HG02840 (cell line): ENCODE data around the gene SYCN.
"Not testable (repeated sequence)": the region's sequence is repeated elsewhere in the genome, so short reads cannot be mapped to it uniquely, and the experiment has no call there.

Source experiments
- ATAC-seq: cut with Tn5 transposase; IDR thresholded peaks from one replicate; pipeline ENCODE4 v1.9.1; 2021; ENCODE audit warnings: mild to moderate bottlenecking, moderate library complexity, moderate number of reproducible peaks; ENCODE audit not compliant: unreplicated experiment, low FRiP score

The SYCN gene

GRCh38 chr19:39203372-39204341, at the start of gene SYCN:
SYCN (minus strand) TSS chr19:39204263; CDS start chr19:39204254, 9 bp downstream.
- ATAC-seq, result no peak

- ATAC-seq, result no peak
These were observed 49.5 kb upstream of the SYCN start for GRCh38 chr19:39253374-39254149.

GRCh38 chr19:39252458-39252857, 48.4 kb upstream of the SYCN start:
- no peak for ATAC-seq

- no peak for ATAC-seq
These were observed 47.8 kb upstream of the SYCN start for GRCh38 chr19:39251846-39252245.

- ATAC-seq, result no peak
These were observed 47.0 kb upstream of the SYCN start for GRCh38 chr19:39251081-39251480.

- ATAC-seq, result no peak
These were observed 44.7 kb upstream of the SYCN start, which contains the start of gene IFNL4 for GRCh38 chr19:39248806-39249205. IFNL4 (minus strand) TSS chr19:39248856.

DNA sequence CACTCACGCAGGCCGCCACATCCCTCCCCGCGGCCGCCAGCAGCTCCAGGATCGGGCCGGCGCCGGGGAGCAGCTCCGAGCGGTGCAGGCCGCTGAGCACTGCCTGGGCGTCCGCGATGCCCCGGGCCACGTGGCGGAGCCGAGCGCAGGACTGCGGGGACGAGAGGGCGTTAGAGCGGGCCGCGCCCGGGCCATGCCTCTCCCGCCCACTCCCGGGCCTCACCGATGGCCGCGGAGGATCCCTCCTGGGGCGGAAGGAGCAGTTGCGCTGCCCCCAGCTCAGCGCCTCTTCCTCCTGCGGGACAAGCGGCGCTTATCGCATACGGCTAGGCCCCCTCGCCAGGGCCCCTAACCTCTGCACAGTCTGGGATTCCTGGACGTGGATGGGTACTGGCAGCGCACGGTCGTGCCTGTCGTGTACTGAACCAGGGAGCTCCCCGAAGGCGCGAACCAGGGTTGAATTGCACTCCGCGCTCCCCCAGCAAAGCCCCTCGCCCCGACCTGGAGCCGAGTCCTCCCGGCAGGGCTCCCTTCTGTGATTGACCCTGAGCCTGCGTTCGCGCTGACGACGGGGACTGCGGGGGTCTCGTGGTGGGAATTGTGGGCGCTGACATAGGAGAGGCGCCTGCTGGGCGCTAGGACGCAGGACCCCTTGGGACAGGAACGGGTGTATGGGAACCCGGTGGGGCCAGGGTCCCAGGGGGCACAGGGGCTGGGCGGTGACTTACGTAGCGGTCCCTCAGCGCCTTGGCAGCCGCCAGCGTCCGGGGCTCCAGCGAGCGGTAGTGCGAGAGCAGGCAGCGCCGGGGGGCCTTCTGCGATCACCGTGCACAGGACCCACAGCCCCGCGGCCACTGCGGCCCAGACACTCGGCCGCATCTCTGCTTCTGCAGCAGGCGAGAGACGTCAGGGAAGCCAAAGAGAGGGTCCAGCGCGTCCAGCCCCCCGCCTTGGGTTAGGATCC, 43.9 kb upstream of the SYCN start:
- no peak for ATAC-seq

DNA sequence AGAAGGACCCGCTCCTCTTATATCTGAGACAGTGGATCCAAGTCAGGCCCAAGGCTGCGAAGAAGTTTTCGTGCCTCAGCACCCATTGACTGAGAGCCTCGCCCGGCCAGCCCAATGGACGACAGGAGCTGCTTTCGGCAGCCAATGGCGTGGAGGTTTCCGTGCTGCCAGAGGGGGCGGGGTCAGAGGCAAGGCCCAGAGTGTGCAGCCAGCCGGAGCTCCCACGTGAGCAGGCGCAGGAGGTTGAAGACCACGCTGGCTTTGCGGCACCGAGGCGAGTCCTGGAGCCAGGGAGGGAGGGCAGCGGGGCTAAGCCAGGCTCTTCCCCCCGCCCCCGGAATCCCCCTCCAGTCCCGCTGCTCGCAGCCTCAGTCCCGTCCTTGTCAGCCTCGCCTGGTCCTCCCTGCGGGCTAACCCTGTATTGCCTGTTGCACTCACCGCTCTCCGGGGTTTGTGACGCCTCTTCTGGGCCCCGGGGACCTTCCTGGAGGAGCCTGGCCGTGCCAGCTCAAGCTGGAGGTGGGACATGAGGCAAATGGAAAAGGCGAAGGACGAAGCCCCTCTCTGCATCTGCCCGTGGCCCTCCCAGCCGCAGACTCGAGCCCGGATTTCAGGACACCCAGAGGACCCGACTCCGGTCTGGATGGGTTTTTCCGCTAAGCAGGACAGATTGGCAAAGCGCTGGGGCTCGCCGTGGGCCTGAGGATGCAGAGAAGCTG, 43.0 kb upstream of the SYCN start:
- ATAC-seq, result no peak

DNA sequence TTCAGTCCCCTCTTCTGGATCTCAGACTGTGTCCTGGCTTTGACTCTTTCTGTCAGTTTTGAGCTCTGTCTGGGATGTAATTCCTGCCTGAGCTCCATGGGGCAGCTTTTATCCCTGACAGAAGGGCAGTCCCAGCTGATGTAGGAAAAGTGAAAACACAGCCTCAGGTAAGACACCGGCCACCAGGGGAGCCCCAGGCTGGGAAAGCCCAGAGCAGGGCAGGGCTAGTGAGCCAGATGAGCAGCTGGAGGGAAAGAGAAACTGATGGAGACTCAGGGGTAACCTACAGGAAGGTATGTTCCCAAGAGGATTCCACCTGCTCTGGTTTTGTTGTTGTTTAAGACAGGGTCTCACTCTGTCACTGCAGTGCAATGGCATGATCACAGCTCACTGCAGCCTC, 41.1 kb upstream of the SYCN start:
- not testable (repeated sequence) for ATAC-seq

DNA sequence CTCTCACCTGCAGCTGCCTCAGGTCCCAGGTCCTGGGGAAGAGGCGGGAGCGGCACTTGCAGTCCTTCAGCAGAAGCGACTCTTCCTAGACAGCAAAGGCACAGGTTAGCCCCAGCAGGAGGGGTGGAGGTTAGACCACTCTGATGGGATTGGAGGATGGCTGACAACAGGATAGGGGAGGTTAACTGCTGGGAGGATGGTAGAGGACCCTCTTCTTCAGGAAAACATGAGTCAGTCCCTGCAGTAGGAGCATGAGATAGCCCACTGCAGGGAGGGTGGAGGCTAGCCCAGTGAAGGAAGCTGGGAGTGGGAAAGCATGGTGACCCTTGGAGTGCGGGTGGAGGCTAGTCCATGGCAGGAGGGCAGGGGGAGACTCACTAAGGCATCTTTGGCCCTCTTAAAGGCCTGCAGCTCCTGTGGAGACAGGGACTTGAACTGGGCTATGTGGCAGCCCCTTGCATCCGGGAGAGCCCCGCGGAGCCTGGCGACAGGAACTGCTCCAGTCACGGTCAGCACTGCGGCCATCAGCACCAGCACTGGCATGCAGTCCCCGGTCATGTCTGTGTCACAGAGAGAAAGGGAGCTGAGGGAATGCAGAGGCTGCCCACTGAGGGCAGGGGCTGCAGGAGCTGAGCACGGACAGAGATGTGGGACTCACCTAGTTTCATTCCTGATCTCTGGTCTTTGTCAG, 40.5 kb upstream of the SYCN start, which contains the start of gene IFNL3:
IFNL3 (minus strand) TSS at position 597 of the 691 bp plus-strand sequence; CDS start at position 558, 39 bp downstream.
- not testable (repeated sequence) for ATAC-seq

GRCh38 chr19:39243741-39244140, 39.7 kb upstream of the SYCN start:
- ATAC-seq, result not testable (repeated sequence)

DNA sequence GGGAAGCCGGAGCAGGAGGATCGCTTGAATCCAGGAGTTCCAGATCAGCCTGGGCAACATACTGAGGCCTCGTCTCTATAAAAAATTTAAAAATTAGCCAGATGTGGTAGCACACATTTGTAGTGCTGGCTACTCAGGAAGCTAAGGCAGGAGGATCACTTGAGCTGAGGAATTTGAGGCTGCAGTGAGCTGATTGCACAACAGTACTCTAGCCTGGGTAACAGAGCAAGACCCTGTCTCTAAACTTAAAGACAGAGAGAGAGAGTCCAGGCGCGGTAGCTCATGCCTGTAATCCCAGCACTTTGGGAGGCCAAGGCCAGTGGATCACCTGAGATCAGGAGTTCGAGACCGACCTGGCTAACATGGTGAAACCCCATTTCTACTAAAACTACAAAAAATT, 36.4 kb upstream of the SYCN start:
- no peak for ATAC-seq

GRCh38 chr19:39238944-39239343, 34.9 kb upstream of the SYCN start:
- no peak for ATAC-seq

- no peak for ATAC-seq
These were observed 34.1 kb upstream of the SYCN start for GRCh38 chr19:39238209-39238608.

GRCh38 chr19:39237200-39238184, 33.4 kb upstream of the SYCN start:
- ATAC-seq, result no peak

DNA sequence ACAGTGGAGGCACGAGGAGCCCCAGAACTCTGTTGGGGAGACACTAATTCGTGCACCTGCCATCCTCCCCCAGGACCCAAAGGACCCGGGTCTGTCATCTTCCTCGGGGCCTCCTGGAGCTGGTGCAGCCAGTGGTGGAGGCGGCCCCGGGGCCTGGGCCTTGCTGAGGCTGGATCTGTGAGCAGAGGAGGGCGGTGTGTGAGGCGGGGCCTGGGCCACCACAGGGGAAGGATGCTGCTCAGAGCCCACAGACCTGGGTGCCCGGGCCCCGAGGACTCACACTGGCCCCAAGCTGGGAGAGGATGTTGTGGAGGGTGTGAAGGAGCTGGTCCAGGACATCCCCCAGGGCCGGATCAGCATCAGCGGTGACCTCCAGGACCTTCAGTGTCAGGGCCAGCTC, 32.5 kb upstream of the SYCN start:
- no peak for ATAC-seq

- ATAC-seq, result no peak
These were observed 28.6 kb upstream of the SYCN start for GRCh38 chr19:39232708-39233107.
